HEK293T (cell line): Measurements from ENCODE around the gene EPHB1.

Experiments
- CTCF ChIA-PET: fragments of 350-600 bp; formaldehyde crosslinking; extraction: SDS; loops from one replicate; lab custom pipeline; 2021; ENCODE audit warnings: antibody characterized with exemption, inconsistent platforms; lab: Yijun Ruan, JAX
- POLR2A ChIA-PET: fragments of 350-600 bp; formaldehyde crosslinking; extraction: SDS; loops from one replicate; lab custom pipeline; 2020; ENCODE audit warnings: antibody characterized with exemption, inconsistent platforms; lab: Yijun Ruan, JAX
- DNase-seq: peaks from one replicate; pipeline ENCODE4 v3.0.0; 2012; ENCODE audit warnings: mixed read lengths; ENCODE audit errors: extremely low spot score
- ARNT ChIP-seq: fragments of 450-650 bp; IDR thresholded peaks from 2 replicates; pipeline ENCODE4 v1.6.1; 2017; ENCODE audit warnings: mild to moderate bottlenecking
- BHLHE40 ChIP-seq: fragments of 450-650 bp; IDR thresholded peaks from 2 replicates; pipeline ENCODE4 v1.6.1; 2016; ENCODE audit warnings: mild to moderate bottlenecking, moderate library complexity, borderline replicate concordance
- CTBP1 ChIP-seq: fragments of 450-650 bp; IDR thresholded peaks from 2 replicates; pipeline ENCODE4 v1.6.1; 2016; ENCODE audit warnings: borderline replicate concordance
- ELF4 ChIP-seq: fragments of 450-650 bp; IDR thresholded peaks from 2 replicates; pipeline ENCODE4 v1.6.1; 2017; ENCODE audit warnings: antibody characterized with exemption
- FOXA1 ChIP-seq: fragments of 450-650 bp; IDR thresholded peaks from 2 replicates; pipeline ENCODE4 v1.6.1; 2016; ENCODE audit warnings: mild to moderate bottlenecking
- FOXK2 ChIP-seq: fragments of 450-650 bp; IDR thresholded peaks from 2 replicates; pipeline ENCODE4 v1.6.1; 2016; ENCODE audit warnings: mild to moderate bottlenecking
- FOXM1 ChIP-seq: fragments of 450-650 bp; IDR thresholded peaks from 2 replicates; pipeline ENCODE4 v1.6.1; 2017; ENCODE audit warnings: mild to moderate bottlenecking, borderline replicate concordance
- HDGF ChIP-seq: fragments of 450-650 bp; IDR thresholded peaks from 2 replicates; pipeline ENCODE4 v1.6.1; 2017; ENCODE audit warnings: antibody characterized with exemption, borderline replicate concordance
- L3MBTL2 ChIP-seq: fragments of 450-650 bp; conservative IDR thresholded peaks from 2 replicates; pipeline ENCODE4 v1.6.1; 2016; ENCODE audit warnings: mild to moderate bottlenecking
- LEF1 ChIP-seq: fragments of 450-650 bp; IDR thresholded peaks from 2 replicates; pipeline ENCODE4 v1.6.1; 2017; ENCODE audit warnings: mild to moderate bottlenecking, borderline replicate concordance
- NFRKB ChIP-seq: fragments of 450-650 bp; IDR thresholded peaks from 2 replicates; pipeline ENCODE4 v1.6.1; 2016; ENCODE audit warnings: mild to moderate bottlenecking, moderate library complexity
- SP1 ChIP-seq: fragments of 450-650 bp; IDR thresholded peaks from 2 replicates; pipeline ENCODE4 v1.6.1; 2017
- SUZ12 ChIP-seq: fragments of 450-650 bp; IDR thresholded peaks from 2 replicates; pipeline ENCODE4 v1.6.1; 2016; ENCODE audit warnings: mild to moderate bottlenecking
- TARDBP ChIP-seq: fragments of 450-650 bp; IDR thresholded peaks from 2 replicates; pipeline ENCODE4 v1.6.1; 2016
- ZNF384 ChIP-seq: fragments of 450-650 bp; IDR thresholded peaks from 2 replicates; pipeline ENCODE4 v1.6.1; 2016
- TF ChIP-seq, protein P1 (sequence below): fragments of 450-650 bp; IDR thresholded peaks from 2 replicates; pipeline ENCODE4 v1.6.1; 2016

EPHB1 gene

DNA sequence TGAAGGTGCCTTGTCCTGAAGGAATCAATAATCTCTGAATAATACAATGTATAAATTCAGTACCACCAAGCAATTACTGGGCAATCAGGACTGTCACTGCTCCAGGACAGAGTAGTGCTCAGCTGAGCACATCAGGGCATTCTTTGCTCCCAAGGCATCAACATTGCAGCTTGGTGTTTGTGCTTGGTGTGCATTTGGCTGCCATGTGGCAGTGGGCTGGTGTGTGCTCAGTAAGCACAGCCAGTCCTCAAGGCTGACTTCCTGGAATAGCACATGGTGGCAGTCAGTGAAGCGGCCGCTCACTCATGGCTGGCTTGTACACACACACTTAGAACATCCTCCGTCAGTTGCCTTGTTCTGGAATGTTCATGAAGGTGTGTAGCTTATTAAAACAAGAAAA, 217.0 kb downstream of the EPHB1 start:
- TF ChIP-seq FOXM1 (no peak), TARDBP (no peak), ELF4 (no peak), CTBP1 (no peak), SP1 (no peak)
- TF ChIP-seq, protein P1, sequence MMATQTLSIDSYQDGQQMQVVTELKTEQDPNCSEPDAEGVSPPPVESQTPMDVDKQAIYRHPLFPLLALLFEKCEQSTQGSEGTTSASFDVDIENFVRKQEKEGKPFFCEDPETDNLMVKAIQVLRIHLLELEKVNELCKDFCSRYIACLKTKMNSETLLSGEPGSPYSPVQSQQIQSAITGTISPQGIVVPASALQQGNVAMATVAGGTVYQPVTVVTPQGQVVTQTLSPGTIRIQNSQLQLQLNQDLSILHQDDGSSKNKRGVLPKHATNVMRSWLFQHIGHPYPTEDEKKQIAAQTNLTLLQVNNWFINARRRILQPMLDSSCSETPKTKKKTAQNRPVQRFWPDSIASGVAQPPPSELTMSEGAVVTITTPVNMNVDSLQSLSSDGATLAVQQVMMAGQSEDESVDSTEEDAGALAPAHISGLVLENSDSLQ = no peak
- CTCF ChIA-PET = interaction anchor here (0.6 kb wide), 1 partner anchor 228 kb away, joined by 3 read pairs; no protein-coding TSS in a partner anchor
- no peak for DNase-seq
- POLR2A ChIA-PET = no interaction called here

- ChIA-PET POLR2A (no interaction called here), CTCF (no interaction called here)
- TF ChIP-seq NFRKB = no peak
- TF ChIP-seq BHLHE40 = no peak
- DNase-seq = no peak
These were observed 218.1 kb downstream of the EPHB1 start for GRCh38 chr3:135013206-135013605.

GRCh38 chr3:135014566-135014965, 219.5 kb downstream of the EPHB1 start:
- no peak for DNase-seq
- CTCF ChIA-PET = no interaction called here
- POLR2A ChIA-PET = no interaction called here
- TF ChIP-seq BHLHE40 (no peak), NFRKB (no peak), FOXM1 (no peak), ZNF384 (no peak), L3MBTL2 (no peak), SP1 (no peak), LEF1 (no peak), ELF4 (no peak), FOXA1 (no peak), TARDBP (no peak), CTBP1 (no peak)
- TF ChIP-seq, protein P1 = no peak

DNA sequence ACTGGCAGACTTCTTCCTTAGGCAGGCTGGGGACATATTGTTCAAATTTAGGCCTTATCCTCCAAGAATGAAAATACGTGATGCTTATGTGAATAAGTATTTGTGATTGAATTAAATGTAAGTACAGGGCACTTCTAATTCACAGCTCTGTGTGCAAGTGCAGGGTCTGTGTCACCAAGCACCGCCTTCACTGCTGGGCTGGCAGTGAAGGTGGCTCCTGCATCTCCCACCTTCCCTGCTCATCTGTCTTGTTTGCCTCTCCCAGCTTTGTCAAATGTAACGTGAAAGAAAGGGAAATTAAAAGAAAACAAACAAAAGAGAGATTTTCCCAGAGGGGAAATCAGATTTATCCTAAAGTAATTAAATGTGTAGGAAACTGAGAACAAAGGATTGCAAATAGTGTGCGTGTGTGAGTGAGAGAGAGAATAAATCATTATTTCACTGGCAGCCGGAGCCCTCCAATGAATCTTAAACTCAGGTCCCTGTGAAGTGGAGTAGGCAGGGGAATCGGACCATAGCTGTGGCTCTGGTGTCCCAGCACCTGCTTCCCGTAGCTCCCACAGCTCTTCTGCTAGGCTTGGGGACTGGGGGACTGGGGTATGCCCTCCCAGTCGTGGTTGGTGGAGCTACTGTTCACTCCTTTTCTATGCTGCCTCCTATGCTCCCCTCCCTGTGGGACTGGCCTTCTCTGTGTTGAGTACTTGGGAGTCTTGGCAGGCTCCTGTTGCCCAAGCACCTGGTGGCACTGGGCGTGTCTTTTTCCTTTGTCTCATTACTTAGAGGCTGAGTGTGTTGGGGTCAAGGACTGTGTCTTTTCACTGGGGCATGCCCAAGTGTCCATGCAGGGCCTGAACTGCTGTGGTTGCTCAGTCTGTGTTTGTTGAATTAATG, 222.2 kb downstream of the EPHB1 start:
- POLR2A ChIA-PET = no interaction called here
- no peak for TF ChIP-seq ARNT
- TF ChIP-seq, protein P1 = 0 out of 2 replicates have a peak, but pooled peaks have one; percentile 14
- no peak for DNase-seq
- CTCF ChIA-PET = no interaction called here

DNA sequence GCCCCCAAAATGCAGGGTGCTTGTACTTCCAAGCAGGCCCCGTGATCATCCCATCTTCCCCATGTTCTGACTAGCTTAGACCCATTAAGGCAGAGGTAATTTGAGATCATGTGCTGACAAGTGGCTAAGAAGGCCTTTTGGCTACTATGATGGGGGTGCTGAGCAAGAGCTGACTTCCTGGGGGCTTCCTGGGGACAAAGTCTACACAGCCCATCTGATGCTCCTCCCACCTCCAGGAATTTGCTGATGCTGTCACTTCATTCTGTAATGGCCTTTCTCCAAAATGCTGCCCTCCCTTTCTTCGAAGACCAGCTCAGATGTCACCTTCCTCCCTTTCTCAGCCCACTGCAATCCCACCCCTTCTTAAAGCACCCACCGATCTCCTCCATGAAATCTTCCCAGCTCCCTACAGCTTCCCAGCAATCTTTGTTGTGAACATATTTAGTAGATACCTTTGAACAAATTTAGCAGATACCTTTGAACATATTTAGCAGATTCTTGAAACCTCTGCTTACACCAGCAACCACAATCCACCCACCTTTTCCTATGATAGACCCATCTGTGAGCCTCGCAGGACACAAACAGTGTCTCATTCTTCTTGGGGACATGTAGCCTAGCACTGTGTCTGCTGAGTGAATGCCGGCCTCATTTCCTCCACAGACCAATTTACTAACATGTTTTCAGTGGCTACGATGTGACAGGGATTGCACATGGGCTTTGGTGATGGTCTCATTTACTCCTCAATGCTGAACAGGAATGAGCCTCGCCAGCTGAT, 223.3 kb downstream of the EPHB1 start:
- ChIA-PET CTCF (no interaction called here), POLR2A (no interaction called here)
- TF ChIP-seq, protein P1 = no peak
- TF ChIP-seq NFRKB (no peak), ELF4 (no peak), ARNT (no peak), SP1 (no peak), FOXK2 (no peak), FOXM1 (no peak), ZNF384 (no peak), CTBP1 (no peak), FOXA1 (no peak), LEF1 (no peak), TARDBP (no peak), L3MBTL2 (no peak), BHLHE40 (no peak), SUZ12 (no peak), HDGF (no peak)

GRCh38 chr3:135020181-135020580, 225.1 kb downstream of the EPHB1 start:
- ChIA-PET CTCF (no interaction called here), POLR2A (no interaction called here)
- TF ChIP-seq, protein P1 = no peak
- DNase-seq = no peak

More for the DNA sequence above, 223.3 kb downstream of the EPHB1 start:
- DNase-seq = no peak
